Muscle of leg (tissue), 11 donors: ENCODE results near the gene OVAAL. TPM values are rescaled to one million over a fixed set of nuclear protein-coding genes. Genes with fewer than 3 reads are reported as not detected.

ENCODE experiments used
- DNase-seq: peaks from one replicate; pipeline ENCODE4 v3.0.0; 2013
- H3K27ac ChIP-seq: one replicate; pipeline ENCODE4 v1.5.1; 2013; ENCODE audit warnings: mild to moderate bottlenecking, low read length, control low read depth
- H3K27me3 ChIP-seq: one replicate; pipeline ENCODE4 v1.6.1; 2013; ENCODE audit warnings: low read length; ENCODE audit not compliant: control insufficient read depth, insufficient read depth
- H3K36me3 ChIP-seq: one replicate; pipeline ENCODE4 v1.6.1; 2013; ENCODE audit warnings: low read length; ENCODE audit not compliant: control insufficient read depth, insufficient read depth
- H3K4me1 ChIP-seq: one replicate; pipeline ENCODE4 v1.6.1; 2013; ENCODE audit warnings: low read length; ENCODE audit not compliant: control insufficient read depth, insufficient read depth
- H3K4me3 ChIP-seq: one replicate; pipeline ENCODE4 v1.5.1; 2013; ENCODE audit warnings: low read length, control low read depth
- H3K9me3 ChIP-seq: replicated peaks from 2 replicates; pipeline ENCODE4 v1.6.1; 2013; ENCODE audit warnings: low read depth, low read length; ENCODE audit not compliant: control insufficient read depth
- WGBS: methylation state at CpG from one replicate; pipeline ENCODE4 v1.1.5; 2013; ENCODE audit warnings: missing lambda C conversion rate; ENCODE audit not compliant: insufficient coverage; 5-methylcytosine and 5-hydroxymethylcytosine counted together
- polyA plus RNA-seq, 8 donors: library from polyadenylated mRNA; unstranded; fragments of 120-200 nt; gene quantifications; one replicate each; pipeline versions ENCODE4 v1.2.1 to v1.2.3, GENCODE V29; 2013; ENCODE audit warnings: inconsistent platforms in 1 of 8, low replicate concordance in 1 of 8; ENCODE audit not compliant: insufficient read length in 8 of 8, insufficient read depth in 1 of 8
- total RNA-seq: library from RNA; stranded (reverse); fragments of 120-200 nt; gene quantifications from one replicate; pipeline ENCODE4 v1.2.4, GENCODE V29; 2013

The OVAAL gene
- total and polyA plus RNA-seq, 9 donors, result not detected

DNA sequence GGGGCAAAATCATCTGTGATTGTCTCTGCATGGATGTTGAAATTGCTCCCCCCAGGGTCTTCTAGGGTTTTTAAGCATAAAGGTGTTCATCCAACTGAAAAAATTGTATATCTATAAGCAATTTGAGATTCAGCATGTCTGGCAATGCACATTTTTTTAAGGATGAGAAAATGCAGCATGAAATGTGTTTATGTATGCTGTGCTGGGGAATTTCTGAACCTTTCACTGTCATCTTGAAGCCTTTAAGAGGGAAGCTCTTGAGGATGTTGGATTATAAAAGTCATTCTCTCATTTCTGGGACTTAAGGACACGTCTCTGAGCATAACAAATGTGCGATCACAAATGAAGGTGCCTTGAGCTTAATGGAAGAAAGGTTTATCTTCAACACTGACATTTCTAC is 9.4 kb downstream of the OVAAL start:
- Histone ChIP-seq H3K4me3 (no peak overlapping the region), H3K27me3 (peaks cover 4% of the 10 kb centered on the region), H3K27ac (no peak overlapping the region), H3K9me3 (no peaks in the 10 kb centered on the region), H3K36me3 (no peaks in the 10 kb centered on the region), H3K4me1 (no peaks in the 10 kb centered on the region)
- WGBS, result no CpG with 5 or more reads among the region's 2 CpGs
- DNase-seq, result no peak

DNA sequence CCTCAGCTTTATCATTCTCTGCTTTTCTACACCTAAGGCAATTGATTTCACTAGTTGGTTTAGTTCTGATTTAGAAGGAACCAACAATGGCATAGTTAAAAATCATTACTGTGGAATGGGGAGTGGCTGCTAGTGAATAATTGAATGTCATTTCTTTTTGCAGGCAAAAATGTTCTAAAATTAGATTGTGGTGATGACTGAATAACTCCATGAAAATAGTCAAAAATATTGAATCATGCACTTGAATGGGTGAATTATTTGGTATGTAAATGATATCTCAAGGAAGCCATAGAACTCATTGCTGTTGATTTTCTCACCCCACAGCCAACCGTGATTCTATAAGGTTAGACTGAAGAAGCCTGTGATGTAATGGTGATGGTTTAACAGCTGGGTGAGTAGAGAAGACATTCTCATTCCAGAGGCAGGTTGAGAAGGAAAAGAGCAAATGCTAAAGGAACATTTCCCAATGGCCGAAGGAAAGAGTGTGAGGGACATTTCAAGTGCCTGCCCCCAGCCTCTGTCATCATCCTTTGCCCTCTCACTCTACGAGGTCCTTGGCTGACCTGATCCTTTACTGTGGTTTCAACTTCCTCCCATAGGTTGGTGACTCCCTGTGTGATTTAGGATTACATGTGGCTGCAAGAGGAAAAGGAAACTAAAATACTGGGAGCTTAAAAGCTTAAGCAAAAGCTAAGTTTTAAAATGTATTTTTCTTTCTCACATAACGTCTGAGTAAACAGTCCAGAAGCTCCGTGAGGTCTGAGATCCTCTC is 12.5 kb downstream of the OVAAL start:
- Histone ChIP-seq H3K4me1 (no peaks in the 10 kb centered on the region), H3K4me3 (no peak overlapping the region), H3K36me3 (no peaks in the 10 kb centered on the region), H3K27ac (no peak overlapping the region), H3K27me3 (peaks cover 4% of the 10 kb centered on the region), H3K9me3 (no peaks in the 10 kb centered on the region)
- DNase-seq, result no peak
- 50% methylated on average over 2 of the region's 5 CpGs for WGBS

DNA sequence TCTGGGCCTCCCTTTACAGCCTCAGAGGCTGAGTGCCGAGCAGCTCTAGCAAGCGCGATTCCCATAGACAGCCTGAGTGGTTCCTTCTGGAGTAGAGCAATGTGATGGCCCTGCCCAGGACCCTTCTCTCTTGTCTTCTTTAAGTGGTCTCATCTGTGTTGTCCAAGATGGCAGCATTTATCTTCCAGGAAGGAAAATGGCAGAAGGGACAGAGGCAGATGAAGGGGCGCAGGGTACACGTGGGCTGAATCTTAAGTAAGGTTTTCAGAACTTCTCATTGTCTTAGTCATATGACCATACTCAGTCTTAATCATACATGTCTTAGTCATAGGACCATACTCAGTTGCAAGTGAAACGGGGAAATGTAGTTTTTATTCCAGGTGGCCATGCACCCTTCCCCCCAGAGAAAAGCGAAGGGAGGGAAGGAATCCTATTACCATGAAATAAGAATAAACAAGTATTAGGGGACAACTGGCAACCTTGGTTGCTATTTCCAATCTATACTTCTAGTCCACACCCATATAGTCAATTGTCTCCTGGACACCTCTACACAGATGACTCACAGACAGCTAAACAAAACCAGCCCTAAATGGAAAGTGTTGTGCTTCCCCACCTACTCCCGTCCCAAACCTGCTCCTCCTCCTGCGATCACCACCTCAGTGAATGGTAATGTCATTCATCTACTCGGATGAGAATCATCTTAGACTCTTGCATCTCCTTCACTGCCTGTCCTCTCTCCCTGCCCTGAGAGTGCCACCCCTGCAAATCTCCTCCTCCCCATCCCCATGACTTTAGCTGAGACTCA is 13.3 kb downstream of the OVAAL start:
- H3K9me3 ChIP-seq, result no peaks in the 10 kb centered on the region
- no peak for DNase-seq
- H3K4me1 ChIP-seq, result no peaks in the 10 kb centered on the region
- WGBS, result 91% methylated on average over 6 of the region's 10 CpGs
- no peak overlapping the region for H3K27ac ChIP-seq
- H3K27me3 ChIP-seq, result peaks cover 4% of the 10 kb centered on the region
- no peaks in the 10 kb centered on the region for H3K36me3 ChIP-seq
- H3K4me3 ChIP-seq, result no peak overlapping the region

DNA sequence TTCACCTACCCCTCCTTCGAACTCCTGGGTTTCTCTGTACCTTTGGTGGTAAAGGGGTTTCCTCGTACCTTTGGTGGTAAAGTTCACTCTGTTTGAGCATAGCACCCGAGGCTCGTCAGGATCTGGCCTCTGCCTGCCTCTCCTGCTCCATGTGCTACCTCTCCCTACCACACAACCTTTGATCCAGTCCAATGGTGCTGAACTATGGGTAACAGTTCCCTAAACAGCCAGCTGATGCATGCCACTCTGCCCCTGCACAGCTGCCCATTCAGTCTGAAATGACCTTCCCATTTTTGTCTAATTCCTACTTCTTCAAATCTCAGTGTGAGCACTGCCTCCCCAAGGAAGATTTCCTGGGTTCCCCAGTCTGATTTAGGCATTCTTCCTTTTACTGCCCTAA is 14.0 kb downstream of the OVAAL start:
- 83% methylated on average over 2 of the region's 4 CpGs for WGBS
- Histone ChIP-seq H3K27ac (no peak overlapping the region), H3K4me1 (no peaks in the 10 kb centered on the region), H3K36me3 (no peaks in the 10 kb centered on the region), H3K9me3 (no peaks in the 10 kb centered on the region), H3K27me3 (peaks cover 4% of the 10 kb centered on the region), H3K4me3 (no peak overlapping the region)
- no peak for DNase-seq

DNA sequence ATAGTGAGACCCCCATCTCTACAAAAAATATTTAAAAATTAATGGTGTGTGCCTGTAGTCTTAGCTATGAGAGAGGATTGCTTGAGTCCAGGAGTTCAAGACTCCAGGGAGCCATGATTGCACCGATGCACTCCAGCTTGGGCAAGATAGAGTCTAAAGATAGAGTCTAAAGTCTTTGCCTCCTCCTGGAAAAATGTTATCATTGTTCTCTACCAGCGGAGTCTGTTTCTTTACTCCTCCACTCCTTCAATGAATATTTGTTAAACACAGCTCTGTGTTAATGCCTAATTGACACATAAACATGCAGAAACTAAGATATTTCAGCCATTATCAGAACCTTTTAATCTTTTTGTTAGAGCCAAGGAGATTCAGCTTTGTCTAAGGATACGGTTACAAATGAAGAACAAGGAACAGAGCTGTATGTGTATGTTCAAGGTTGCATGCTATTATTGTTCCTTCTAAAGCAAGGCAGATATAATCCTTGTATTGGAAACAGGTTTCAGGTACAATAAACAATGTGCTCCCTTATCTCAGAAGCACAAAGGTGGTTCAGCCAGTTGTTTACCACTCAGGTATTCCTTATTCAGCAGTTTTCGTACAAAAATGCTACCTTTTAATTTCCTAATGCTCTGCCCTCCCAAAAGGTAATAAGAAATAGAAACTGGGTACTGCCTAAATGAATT is 15.4 kb downstream of the OVAAL start:
- Histone ChIP-seq H3K36me3 (no peaks in the 10 kb centered on the region), H3K9me3 (no peaks in the 10 kb centered on the region), H3K27me3 (peaks cover 4% of the 10 kb centered on the region), H3K4me3 (no peak overlapping the region), H3K4me1 (no peaks in the 10 kb centered on the region), H3K27ac (no peak overlapping the region)
- DNase-seq, result no peak
- WGBS, result no CpG with 5 or more reads among the region's 4 CpGs

DNA sequence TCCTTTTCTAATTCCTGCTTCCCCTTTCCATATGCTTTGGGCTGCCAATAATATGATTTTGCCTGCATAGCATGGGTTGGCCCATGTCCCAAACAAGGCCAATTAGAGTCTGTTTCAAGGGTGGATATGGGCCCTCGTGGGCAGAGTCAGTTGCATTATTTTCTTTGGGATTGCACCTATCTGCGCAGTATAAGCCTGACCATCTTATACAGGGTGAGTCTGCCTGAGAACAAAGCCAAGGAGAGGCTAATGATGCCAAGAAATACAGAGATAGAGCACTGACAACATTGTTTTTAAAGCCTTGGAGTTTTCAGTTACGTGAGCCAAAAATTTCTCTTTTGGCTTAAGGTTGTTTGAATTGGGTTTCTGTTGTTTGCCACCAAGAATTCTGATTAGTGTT is 18.6 kb downstream of the OVAAL start:
- Histone ChIP-seq H3K4me3 (no peak overlapping the region), H3K9me3 (no peaks in the 10 kb centered on the region), H3K4me1 (no peaks in the 10 kb centered on the region), H3K27me3 (peaks cover 4% of the 10 kb centered on the region), H3K27ac (no peak overlapping the region), H3K36me3 (no peaks in the 10 kb centered on the region)
- WGBS, result 80% methylated on average over 2 of the region's 3 CpGs
- DNase-seq, result no peak

DNA sequence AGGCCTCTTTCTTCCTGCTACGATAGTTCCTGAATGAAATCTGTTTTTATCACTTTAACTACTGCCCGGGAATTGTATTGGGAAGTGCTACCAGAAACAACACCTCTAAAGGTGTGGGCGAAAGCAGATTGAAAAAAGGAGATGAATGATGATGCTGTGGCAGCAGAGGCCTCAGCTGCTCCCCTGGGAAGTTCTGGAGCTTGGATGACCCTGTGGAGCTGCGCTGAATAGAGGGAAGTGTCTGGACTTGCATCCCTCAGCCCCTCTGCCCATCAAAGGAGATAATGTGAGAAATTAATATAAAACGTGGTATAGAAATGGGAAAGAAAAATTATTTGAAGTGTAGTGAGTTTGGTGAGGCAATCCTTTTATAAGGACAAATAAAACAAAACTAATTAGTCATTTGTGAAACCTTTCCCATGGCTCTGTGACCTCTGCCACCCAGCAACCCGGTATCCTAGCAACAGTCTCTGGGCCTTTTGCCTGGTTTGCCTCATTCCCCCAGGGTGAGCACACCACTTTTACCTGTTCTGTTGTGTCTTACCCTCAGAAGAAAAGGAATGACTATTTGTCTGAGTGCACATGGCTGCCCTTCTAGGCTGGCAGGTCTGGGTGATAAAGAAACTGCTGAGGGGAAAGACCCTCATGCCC is 21.3 kb downstream of the OVAAL start:
- WGBS, result 72% methylated on average over 2 of the region's 6 CpGs
- H3K27me3 ChIP-seq, result no peaks in the 10 kb centered on the region
- H3K4me1 ChIP-seq, result no peaks in the 10 kb centered on the region
- H3K27ac ChIP-seq, result no peak overlapping the region
- H3K36me3 ChIP-seq, result no peaks in the 10 kb centered on the region
- DNase-seq, result no peak
- H3K4me3 ChIP-seq, result no peak overlapping the region
- no peaks in the 10 kb centered on the region for H3K9me3 ChIP-seq

DNA sequence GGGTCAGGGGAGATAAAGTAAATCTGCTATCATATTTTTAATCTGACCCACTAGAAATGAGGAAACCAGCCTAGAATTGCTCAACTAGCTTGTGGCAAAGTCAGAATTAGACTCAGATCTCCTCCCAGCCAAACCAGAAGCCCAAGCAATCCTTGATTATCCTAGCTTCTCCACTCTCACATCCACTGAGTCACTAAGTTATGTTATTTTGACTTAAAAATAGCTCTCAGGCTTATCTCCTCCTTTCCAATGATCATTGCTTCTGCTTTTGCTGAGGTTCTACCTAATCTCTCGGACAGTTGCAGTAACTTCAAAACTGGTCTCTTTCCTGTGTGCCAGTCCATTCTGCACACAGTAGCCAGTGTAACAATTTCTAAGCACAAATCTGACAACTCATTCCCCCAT is 22.9 kb downstream of the OVAAL start:
- Histone ChIP-seq H3K36me3 (no peaks in the 10 kb centered on the region), H3K4me1 (no peaks in the 10 kb centered on the region), H3K4me3 (no peak overlapping the region), H3K9me3 (no peaks in the 10 kb centered on the region), H3K27me3 (no peaks in the 10 kb centered on the region), H3K27ac (no peak overlapping the region)
- 88% methylated on average over 1 of the region's 1 CpG for WGBS
- DNase-seq, result no peak

DNA sequence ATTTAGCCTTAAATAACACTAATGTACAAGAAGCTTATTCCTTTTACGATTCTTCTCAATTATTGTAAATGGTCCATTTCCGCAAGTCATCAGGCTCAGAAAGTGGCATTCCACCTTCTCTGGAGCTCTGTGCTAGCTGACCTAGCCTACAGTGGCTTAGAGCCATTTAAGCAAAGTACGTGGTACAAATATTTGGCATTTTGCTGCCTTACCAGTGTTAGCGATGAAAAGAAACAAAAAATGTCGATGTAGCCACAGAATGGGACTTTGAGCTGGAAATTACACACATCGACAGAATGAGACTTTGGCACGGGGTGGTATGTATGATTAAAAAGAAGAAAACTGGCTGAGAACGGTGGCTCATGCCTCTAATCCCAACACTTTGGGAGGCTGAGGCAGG is 26.1 kb downstream of the OVAAL start:
- Histone ChIP-seq H3K9me3 (no peaks in the 10 kb centered on the region), H3K27ac (no peak overlapping the region), H3K4me3 (no peak overlapping the region), H3K27me3 (no peaks in the 10 kb centered on the region), H3K36me3 (no peaks in the 10 kb centered on the region), H3K4me1 (no peaks in the 10 kb centered on the region)
- 97% methylated on average over 5 of the region's 8 CpGs for WGBS
- no peak for DNase-seq

DNA sequence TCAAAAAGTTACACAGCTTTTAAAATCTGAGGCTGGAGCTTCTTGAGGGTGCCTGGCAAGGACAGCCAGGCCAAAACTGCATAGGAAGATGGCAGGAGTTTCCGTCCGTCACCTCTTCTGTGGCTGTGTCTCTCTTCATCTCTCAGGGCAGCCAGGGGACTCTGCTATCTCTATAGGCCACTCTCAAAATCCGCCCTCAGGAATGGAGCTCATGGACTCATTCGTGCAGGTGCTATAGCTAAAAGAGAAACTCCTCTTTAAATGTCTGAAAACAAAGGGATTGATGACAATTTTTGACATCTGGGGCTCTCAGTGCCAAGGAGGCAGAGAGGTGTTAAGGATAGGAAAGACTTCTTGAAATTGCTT is 27.2 kb downstream of the OVAAL start:
- no peaks in the 10 kb centered on the region for H3K4me1 ChIP-seq
- no peak for DNase-seq
- WGBS, result 90% methylated on average over 3 of the region's 4 CpGs
- H3K36me3 ChIP-seq, result no peaks in the 10 kb centered on the region
- no peaks in the 10 kb centered on the region for H3K27me3 ChIP-seq
- H3K4me3 ChIP-seq, result no peak overlapping the region
- H3K9me3 ChIP-seq, result no peaks in the 10 kb centered on the region
- H3K27ac ChIP-seq, result no peak overlapping the region
